ENCODE results near the gene ARPC5.
A peak's percentile ranks its signal among the peaks of the same experiment; 100 is the strongest.

ARPC5 gene

GRCh38 chr1:183604038-183604808 lies 31.4 kb downstream of the ARPC5 start:
- no peak overlapping the region for H3K4me3 ChIP-seq
- no peak overlapping the region for H3K27ac ChIP-seq
- no peaks in the 10 kb centered on the region for H3K27me3 ChIP-seq
- no peaks in the 10 kb centered on the region for H3K9me3 ChIP-seq
- no peak for DNase-seq
- no peak for TF ChIP-seq CTCF (IDR thresholded peaks at IDR 0.05)
- intact Hi-C loops (cut with DNase I; ENCODE audit: low total_unique reads) = no loop called here
- no peaks in the 10 kb centered on the region for H3K36me3 ChIP-seq
- peaks cover 0 to 22% (median 11%) of the 10 kb centered on the region in 4 donors for H3K4me1 ChIP-seq

GRCh38 chr1:183602510-183602909 lies 33.1 kb downstream of the ARPC5 start:
- no peak overlapping the region for H3K4me3 ChIP-seq
- no peaks in the 10 kb centered on the region for H3K27me3 ChIP-seq
- peaks cover 0 to 17% (median 6%) of the 10 kb centered on the region in 4 donors for H3K4me1 ChIP-seq
- no peak for TF ChIP-seq CTCF (IDR thresholded peaks at IDR 0.05)
- no peak for DNase-seq
- no peaks in the 10 kb centered on the region for H3K9me3 ChIP-seq
- H3K36me3 ChIP-seq = no peaks in the 10 kb centered on the region
- intact Hi-C loops (cut with DNase I; ENCODE audit: low total_unique reads) = no loop called here
- H3K27ac ChIP-seq = no peak overlapping the region

- TF ChIP-seq CTCF (IDR thresholded peaks at IDR 0.05) = no peak
- Histone ChIP-seq H3K36me3 (no peaks in the 10 kb centered on the region), H3K27ac (peak overlapping the region in 1 of 2 donors; percentile 32), H3K4me3 (no peak overlapping the region), H3K27me3 (no peaks in the 10 kb centered on the region), H3K9me3 (no peaks in the 10 kb centered on the region), H3K4me1 (peaks cover 0 to 13% (median 3%) of the 10 kb centered on the region in 4 donors)
- no peak for DNase-seq
- intact Hi-C loops (cut with DNase I; ENCODE audit: low total_unique reads) = no loop called here
Measured at GRCh38 chr1:183600634-183601033, 34.9 kb downstream of the ARPC5 start.

- intact Hi-C loops (cut with DNase I; ENCODE audit: low total_unique reads) = no loop called here
- H3K27ac ChIP-seq = peak overlapping the region in 1 of 2 donors; percentile 32
- no peaks in the 10 kb centered on the region for H3K9me3 ChIP-seq
- peak in 1 of 2 donors; percentile 83 for DNase-seq
- no peak overlapping the region for H3K4me3 ChIP-seq
- no peaks in the 10 kb centered on the region for H3K36me3 ChIP-seq
- peaks cover 0 to 11% (median 3%) of the 10 kb centered on the region in 4 donors for H3K4me1 ChIP-seq
- no peak for TF ChIP-seq CTCF (IDR thresholded peaks at IDR 0.05)
- H3K27me3 ChIP-seq = no peaks in the 10 kb centered on the region
Measured at GRCh38 chr1:183600136-183600535, 35.4 kb downstream of the ARPC5 start.

- Histone ChIP-seq H3K27ac (peak overlapping the region; percentile 7 to 29), H3K4me3 (no peak overlapping the region), H3K27me3 (no peaks in the 10 kb centered on the region), H3K4me1 (peaks cover 0 to 11% (median 3%) of the 10 kb centered on the region in 4 donors), H3K9me3 (no peaks in the 10 kb centered on the region), H3K36me3 (no peaks in the 10 kb centered on the region)
- no peak for DNase-seq
- TF ChIP-seq CTCF (IDR thresholded peaks at IDR 0.05) = no peak
- intact Hi-C loops (cut with DNase I; ENCODE audit: low total_unique reads) = no loop called here
Measured at GRCh38 chr1:183598386-183598785, 37.2 kb downstream of the ARPC5 start.

All from tibial artery (tissue), 4 donors.